K562 (cell line): ENCODE measurements around the gene TTC38. TPM values are rescaled to one million over a fixed set of nuclear protein-coding genes. Genes with fewer than 3 reads are reported as not detected.

Experiments used
- ATAC-seq: fragments of 200-7000 bp; cut with Tn5 transposase; 3 replicates; pipeline ENCODE4 v1.9.1; 2020; ENCODE audit warnings: moderate library complexity
- BruUV-seq: library from RNA; stranded (reverse); fragments of 400-500 nt; replicated peaks from 2 replicates; lab custom pipeline; 2021; lab: Mats Ljungman, UMichigan
- CTCF ChIA-PET: fragments of 300-600 bp; formaldehyde crosslinking; extraction: SDS; loops from one replicate; lab custom pipeline; 2021; ENCODE audit warnings: low intra/inter-chr PET ratio; lab: Yijun Ruan, JAX
- POLR2A ChIA-PET: fragments of 300-600, 350-650 bp; sonication (Branson Sonifier 250); formaldehyde crosslinking; extraction: SDS; loops from one replicate; lab custom pipeline; 2021; ENCODE audit warnings: antibody characterized with exemption, inconsistent platforms; lab: Yijun Ruan, JAX
- DNase-seq, 4 experiments: peaks; one replicate each; pipeline versions ENCODE4 v3.0.0 to v3.0.0-alpha.2; 2011 to 2018; ENCODE audit warnings: low spot score in 3 of 4, mixed read lengths in 3 of 4; ENCODE audit errors: extremely low read depth in 1 of 4
- FAIRE-seq: peaks from 2 replicates; lab custom pipeline; 2011; peaks lifted over from hg19 to GRCh38; lab: Jason Lieb, UNC
- H2AFZ ChIP-seq: 2 replicates; pipeline ENCODE4 v1.6.0; 2011; ENCODE audit warnings: low read depth, low read length, control low read depth, inconsistent platforms
- H3K27ac ChIP-seq: fragments of 200-600 bp; 3 replicates; pipeline ENCODE4 v1.8.0; 2011; ENCODE audit warnings: low read depth, mild to moderate bottlenecking, control low read depth, inconsistent platforms, low read length, moderate library complexity, mixed read lengths; ENCODE audit errors: extremely low read depth
- H3K27me3 ChIP-seq, 2 experiments: fragments of 300-600 bp in 1 of 2; 2 replicates in 1 of 2; 3 replicates in 1 of 2; pipeline versions ENCODE4 v1.6.0 to v1.8.0; 2011; ENCODE audit warnings: inconsistent platforms in 2 of 2, low read length in 2 of 2, mild to moderate bottlenecking in 1 of 2, mixed read lengths in 1 of 2, moderate library complexity in 1 of 2; ENCODE audit not compliant: control insufficient read depth in 2 of 2, insufficient read depth in 2 of 2
- H3K36me3 ChIP-seq: fragments of 300-600 bp; 3 replicates; pipeline ENCODE4 v1.8.0; 2011; ENCODE audit warnings: mild to moderate bottlenecking, low read length, inconsistent platforms; ENCODE audit not compliant: control insufficient read depth, insufficient read depth
- H3K4me1 ChIP-seq, 2 experiments: fragments of 200-600 bp in 1 of 2; replicated peaks in 1 of 2; 2 replicates in 1 of 2; 3 replicates in 1 of 2; pipeline versions ENCODE4 v1.5.1 to v1.8.0; 2011; ENCODE audit warnings: inconsistent platforms in 2 of 2, low read length in 2 of 2, mild to moderate bottlenecking in 1 of 2, mixed read lengths in 1 of 2, moderate library complexity in 1 of 2; ENCODE audit not compliant: control insufficient read depth in 2 of 2, insufficient read depth in 2 of 2
- H3K4me2 ChIP-seq: 2 replicates; pipeline ENCODE4 v1.6.1; 2011; ENCODE audit warnings: low read length, control low read depth, inconsistent platforms, mixed read lengths; ENCODE audit not compliant: insufficient read depth
- H3K4me3 ChIP-seq: fragments of 200-600 bp; sonication (generic), shearing (Covaris generic); 2 replicates; pipeline ENCODE4 v1.5.1; 2016; ENCODE audit warnings: control low read depth, inconsistent platforms
- H3K79me2 ChIP-seq: fragments of 200-600 bp; 3 replicates; pipeline ENCODE4 v1.8.0; 2011; ENCODE audit warnings: low read length, inconsistent platforms; ENCODE audit not compliant: control insufficient read depth, insufficient read depth
- H3K9ac ChIP-seq, 2 experiments: 2 replicates each; pipeline versions ENCODE4 v1.6.0 to v1.6.1; 2011; ENCODE audit warnings: low read depth in 2 of 2, low read length in 2 of 2, control low read depth in 1 of 2, inconsistent platforms in 1 of 2, mild to moderate bottlenecking in 1 of 2, mixed read lengths in 1 of 2; ENCODE audit not compliant: insufficient read depth in 1 of 2
- H3K9me1 ChIP-seq: one replicate; pipeline ENCODE4 v1.6.0; 2011; ENCODE audit warnings: inconsistent platforms, mild to moderate bottlenecking, low read length, moderate library complexity; ENCODE audit not compliant: control insufficient read depth, insufficient read depth
- H3K9me3 ChIP-seq: replicated peaks from 2 replicates; pipeline ENCODE4 v1.5.1; 2011; ENCODE audit warnings: low read depth, low read length, inconsistent platforms; ENCODE audit not compliant: control insufficient read depth, insufficient read depth
- H4K20me1 ChIP-seq: replicated peaks from 2 replicates; pipeline ENCODE4 v1.6.1; 2011; ENCODE audit warnings: low read length, inconsistent platforms, mixed read lengths; ENCODE audit not compliant: control insufficient read depth, insufficient read depth
- ATF7 ChIP-seq: fragments of 450-650 bp; IDR thresholded peaks from 2 replicates; pipeline ENCODE4 v1.7.1; 2014; ENCODE audit warnings: mild to moderate bottlenecking, moderate library complexity
- CBFA2T2 ChIP-seq: fragments of 450-650 bp; conservative IDR thresholded peaks from 2 replicates; pipeline ENCODE4 v1.6.1; 2017; ENCODE audit warnings: mild to moderate bottlenecking
- KDM5B ChIP-seq: fragments of 200-600 bp; sonication (generic); IDR thresholded peaks from 2 replicates; pipeline ENCODE4 v1.6.1; 2012; ENCODE audit warnings: low read depth, mild to moderate bottlenecking, moderate library complexity, low read length, control low read depth, inconsistent platforms; ENCODE audit not compliant: insufficient replicate concordance
- MEF2D ChIP-seq: conservative IDR thresholded peaks from 2 replicates; pipeline ENCODE4 v1.6.1; 2016; ENCODE audit warnings: low read depth, missing genetic modification characterization, missing compliant biosample characterization
- MEIS2 ChIP-seq: fragments of 450-650 bp; IDR thresholded peaks from 2 replicates; pipeline ENCODE4 v1.6.1; 2014; ENCODE audit warnings: mild to moderate bottlenecking; ENCODE audit not compliant: partially characterized antibody
- MTA1 ChIP-seq: fragments of 450-650 bp; IDR thresholded peaks from 2 replicates; pipeline ENCODE4 v1.6.1; 2017; ENCODE audit warnings: borderline replicate concordance
- NCOR1 ChIP-seq: fragments of 450-650 bp; IDR thresholded peaks from 2 replicates; pipeline ENCODE4 v1.6.1; 2016; ENCODE audit warnings: mild to moderate bottlenecking, moderate library complexity
- OTX1 ChIP-seq: fragments of 450-650 bp; formaldehyde crosslinking; IDR thresholded peaks from 2 replicates; pipeline ENCODE4 v1.4.0; 2022; ENCODE audit warnings: mild to moderate bottlenecking
- PCBP1 ChIP-seq: fragments of 200-400 bp; formaldehyde crosslinking; IDR thresholded peaks from 2 replicates; pipeline ENCODE4 v1.6.1; 2018; ENCODE audit warnings: mild to moderate bottlenecking, low read depth, low read length; ENCODE audit not compliant: poor library complexity, severe bottlenecking
- PHB ChIP-seq: fragments of 250-450 bp; sonication (Bioruptor Pico); IDR thresholded peaks from 2 replicates; pipeline ENCODE4 v1.5.0; 2021
- POLR2A ChIP-seq: fragments of 450-650 bp; conservative IDR thresholded peaks from 2 replicates; pipeline ENCODE4 v1.6.1; 2016
- POLR2AphosphoS2 ChIP-seq: IDR thresholded peaks from 2 replicates; pipeline ENCODE4 v1.6.1; 2012; ENCODE audit warnings: low read length, improper control_type of control experiment
- SAFB2 ChIP-seq: fragments of 200-400 bp; formaldehyde crosslinking; IDR thresholded peaks from 2 replicates; pipeline ENCODE4 v1.6.1; 2018; ENCODE audit warnings: borderline replicate concordance, low read length, low read depth, moderate library complexity; ENCODE audit not compliant: severe bottlenecking
- ZNF57 ChIP-seq: fragments of 450-650 bp; formaldehyde crosslinking; IDR thresholded peaks from 2 replicates; pipeline ENCODE4 v1.4.0; 2020; ENCODE audit warnings: mild to moderate bottlenecking, moderate library complexity
- ZNF695 ChIP-seq: fragments of 450-650 bp; formaldehyde crosslinking; IDR thresholded peaks from 2 replicates; pipeline ENCODE4 v1.4.0; 2020; ENCODE audit warnings: mild to moderate bottlenecking, moderate library complexity
- WGBS: fragments of 100-300 bp; shearing (Covaris generic); methylation state at CpG from one replicate; pipeline ENCODE4 v1.1.6; 2016; ENCODE audit warnings: low coverage, mixed read lengths; ENCODE audit not compliant: insufficient coverage; ENCODE audit errors: missing lambda C conversion rate; 5-methylcytosine and 5-hydroxymethylcytosine counted together
- in situ Hi-C: fragments of 300-500 bp; cut with MboI; formaldehyde crosslinking; loops from 4 replicates; pipeline ENCODE4 v1.15.0; 2018; ENCODE audit warnings: inconsistent platforms, mixed read lengths
- intact Hi-C: fragments of 100-400 bp; cut with micrococcal nuclease; formaldehyde crosslinking; loops from 2 replicates; pipeline ENCODE4 v1.14.2; 2022
- polyA plus RNA-seq, 8 experiments: library from polyadenylated mRNA; depleted of rRNA in 4 of 8; stranded (reverse) in 5 of 8; unstranded in 3 of 8; fragments of >200 nt; fragmentation: Nextera tagmentation in 2 of 8; fragmentation: Illumina TruSeq in 1 of 8; extraction: Ambion mirVana in 2 of 8; extraction: Trizol in 1 of 8; gene quantifications; 2 replicates each; pipeline versions ENCODE4 v1.2.1 to v1.2.3, GENCODE V29; 2011 to 2014; ENCODE audit warnings: inconsistent platforms in 1 of 8, missing spikeins in 1 of 8
- total RNA-seq, 7 experiments: library from RNA; depleted of rRNA in 6 of 7; stranded (reverse); fragments of >200 nt in 6 of 7; fragmentation: Illumina TruSeq in 2 of 7; extraction: Trizol in 2 of 7; gene quantifications; 2 replicates each; pipeline versions ENCODE4 v1.2.1 to v1.2.3, GENCODE V29; 2011 to 2021; ENCODE audit warnings: low replicate concordance in 1 of 7
- TF ChIP-seq, protein P1 (sequence below): fragments of 250-450 bp; sonication (Bioruptor Pico); IDR thresholded peaks from 2 replicates; pipeline ENCODE4 v1.5.1; 2021; ENCODE audit warnings: mild to moderate bottlenecking
- TF ChIP-seq, protein P2 (sequence below): sonication (generic); formaldehyde crosslinking; IDR thresholded peaks from 2 replicates; pipeline ENCODE4 v1.8.0; 2023; ENCODE audit warnings: mild to moderate bottlenecking, missing genetic modification reagents

The TTC38 gene
- total and polyA plus RNA-seq, 9 of the 15 experiments (the other 6 are each of a cell fraction or from before 2014, with no cell fraction given), result 0.84 to 28.4 (median 18.1) TPM

- WGBS, result 1% methylated on average over 53 of the region's 76 CpGs
- peak within 1 kb of the TSS; percentile 74 for H3K4me3 ChIP-seq
- intact Hi-C loops, result loop anchor here (5.0 kb wide), 1 partner anchor 164 kb away; no protein-coding TSS in a partner anchor
- H3K36me3 ChIP-seq, result peaks cover 32% of the 10 kb centered on the region; the same call in 2 of the 3 replicates
- POLR2A ChIA-PET, result interaction anchor here (0.7 to 2.6 kb wide), 8 partner anchors 8 to 165 kb away, joined by 3 to 10 read pairs (median 4); no protein-coding TSS in a partner anchor
- H3K79me2 ChIP-seq, result peaks cover 17% of the 10 kb centered on the region
- TSS peak; percentile 96 for BruUV-seq
- H3K9ac ChIP-seq, result peak within 1 kb of the TSS; percentile 68 to 94
- peak within 1 kb of the TSS; percentile 93 for H3K4me2 ChIP-seq
- ATAC-seq (peak; percentile 97), FAIRE-seq (peak; percentile 95), DNase-seq (peak; percentile 92 to 97 (median 94))
- peak within 1 kb of the TSS; percentile 75 for H2AFZ ChIP-seq
- in situ Hi-C loops, result no loop called here
- no peaks in the 10 kb centered on the region for H3K9me3 ChIP-seq
- H4K20me1 ChIP-seq, result no peaks in the 10 kb centered on the region
- CTCF ChIA-PET, result interaction anchor here (0.6 kb wide), 1 partner anchor 174 kb away, joined by 4 read pairs; no protein-coding TSS in a partner anchor
- peaks cover 2 to 24% of the 10 kb centered on the region in 2 experiments; a peak in 4 of 5 replicates for H3K4me1 ChIP-seq
- H3K27me3 ChIP-seq, result no peaks in the 10 kb centered on the region
- H3K9me1 ChIP-seq, result no peaks in the 10 kb centered on the region
- peak within 1 kb of the TSS; percentile 68 for H3K27ac ChIP-seq
- no peak for TF ChIP-seq CBFA2T2
- TF ChIP-seq, protein P1, sequence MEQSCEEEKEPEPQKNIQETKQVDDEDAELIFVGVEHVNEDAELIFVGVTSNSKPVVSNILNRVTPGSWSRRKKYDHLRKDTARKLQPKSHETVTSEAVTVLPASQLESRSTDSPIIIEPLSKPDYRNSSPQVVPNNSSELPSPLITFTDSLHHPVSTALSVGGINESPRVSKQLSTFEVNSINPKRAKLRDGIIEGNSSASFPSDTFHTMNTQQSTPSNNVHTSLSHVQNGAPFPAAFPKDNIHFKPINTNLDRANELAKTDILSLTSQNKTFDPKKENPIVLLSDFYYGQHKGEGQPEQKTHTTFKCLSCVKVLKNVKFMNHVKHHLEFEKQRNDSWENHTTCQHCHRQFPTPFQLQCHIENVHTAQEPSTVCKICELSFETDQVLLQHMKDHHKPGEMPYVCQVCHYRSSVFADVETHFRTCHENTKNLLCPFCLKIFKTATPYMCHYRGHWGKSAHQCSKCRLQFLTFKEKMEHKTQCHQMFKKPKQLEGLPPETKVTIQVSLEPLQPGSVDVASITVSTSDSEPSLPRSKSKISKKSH (CRISPR knock-in tag), result no peak
- TF ChIP-seq KDM5B, result no peak
- TF ChIP-seq MTA1, result 0 out of 2 replicates have a peak, but pooled peaks have one; percentile 15
- no peak for TF ChIP-seq POLR2AphosphoS2
- TF ChIP-seq ZNF57, result no peak
- TF ChIP-seq POLR2A, result peak; percentile 85
- TF ChIP-seq MEIS2, result peak; percentile 90
- no peak for TF ChIP-seq PHB
- TF ChIP-seq OTX1 (CRISPR knock-in tag), result no peak
- TF ChIP-seq NCOR1, result no peak
- TF ChIP-seq, protein P2, sequence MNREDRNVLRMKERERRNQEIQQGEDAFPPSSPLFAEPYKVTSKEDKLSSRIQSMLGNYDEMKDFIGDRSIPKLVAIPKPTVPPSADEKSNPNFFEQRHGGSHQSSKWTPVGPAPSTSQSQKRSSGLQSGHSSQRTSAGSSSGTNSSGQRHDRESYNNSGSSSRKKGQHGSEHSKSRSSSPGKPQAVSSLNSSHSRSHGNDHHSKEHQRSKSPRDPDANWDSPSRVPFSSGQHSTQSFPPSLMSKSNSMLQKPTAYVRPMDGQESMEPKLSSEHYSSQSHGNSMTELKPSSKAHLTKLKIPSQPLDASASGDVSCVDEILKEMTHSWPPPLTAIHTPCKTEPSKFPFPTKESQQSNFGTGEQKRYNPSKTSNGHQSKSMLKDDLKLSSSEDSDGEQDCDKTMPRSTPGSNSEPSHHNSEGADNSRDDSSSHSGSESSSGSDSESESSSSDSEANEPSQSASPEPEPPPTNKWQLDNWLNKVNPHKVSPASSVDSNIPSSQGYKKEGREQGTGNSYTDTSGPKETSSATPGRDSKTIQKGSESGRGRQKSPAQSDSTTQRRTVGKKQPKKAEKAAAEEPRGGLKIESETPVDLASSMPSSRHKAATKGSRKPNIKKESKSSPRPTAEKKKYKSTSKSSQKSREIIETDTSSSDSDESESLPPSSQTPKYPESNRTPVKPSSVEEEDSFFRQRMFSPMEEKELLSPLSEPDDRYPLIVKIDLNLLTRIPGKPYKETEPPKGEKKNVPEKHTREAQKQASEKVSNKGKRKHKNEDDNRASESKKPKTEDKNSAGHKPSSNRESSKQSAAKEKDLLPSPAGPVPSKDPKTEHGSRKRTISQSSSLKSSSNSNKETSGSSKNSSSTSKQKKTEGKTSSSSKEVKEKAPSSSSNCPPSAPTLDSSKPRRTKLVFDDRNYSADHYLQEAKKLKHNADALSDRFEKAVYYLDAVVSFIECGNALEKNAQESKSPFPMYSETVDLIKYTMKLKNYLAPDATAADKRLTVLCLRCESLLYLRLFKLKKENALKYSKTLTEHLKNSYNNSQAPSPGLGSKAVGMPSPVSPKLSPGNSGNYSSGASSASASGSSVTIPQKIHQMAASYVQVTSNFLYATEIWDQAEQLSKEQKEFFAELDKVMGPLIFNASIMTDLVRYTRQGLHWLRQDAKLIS (CRISPR knock-in tag), result no peak
- peak; percentile 57; the same call in 1 of the 2 replicates for TF ChIP-seq ATF7
- TF ChIP-seq SAFB2, result no peak
- no peak for TF ChIP-seq PCBP1
- no peak for TF ChIP-seq ZNF695 (CRISPR knock-in tag)
- TF ChIP-seq MEF2D, result 0 out of 2 replicates have a peak, but pooled peaks have one; percentile 23
Measured at GRCh38 chr22:46296257-46297150, 28.7 kb downstream of the TTC38 start, which contains the start of gene GTSE1. Gene GTSE1 (plus strand): TSS chr22:46296870. CDS start chr22:46297401, 531 bp downstream.
